HepG2 (cell line): ENCODE data around the gene CD244. TPM values are rescaled to one million over a fixed set of nuclear protein-coding genes. Genes with fewer than 3 reads are reported as not detected.

ENCODE experiments used
- ATAC-seq: fragments of 200-7000 bp; cut with Tn5 transposase; 3 replicates; pipeline ENCODE4 v1.9.1; 2020; ENCODE audit warnings: mild to moderate bottlenecking, moderate library complexity
- BruUV-seq: library from RNA; stranded (reverse); fragments of 400-500 nt; replicated peaks from 2 replicates; lab custom pipeline; 2021; lab: Mats Ljungman, UMichigan
- CTCF ChIA-PET: fragments of 300-600 bp; formaldehyde crosslinking; extraction: SDS; loops from one replicate; lab custom pipeline; 2021; ENCODE audit warnings: low total read pairs, inconsistent platforms, low intra/inter-chr PET ratio; lab: Yijun Ruan, JAX
- POLR2A ChIA-PET: fragments of 350-600 bp; sonication (Branson Sonifier 250); formaldehyde crosslinking; loops from one replicate; lab custom pipeline; 2020; ENCODE audit warnings: antibody characterized with exemption, inconsistent platforms; lab: Yijun Ruan, JAX
- DNase-seq: peaks from one replicate; pipeline ENCODE4 v3.0.0-alpha.2; 2015; ENCODE audit warnings: low spot score
- FAIRE-seq: peaks from 3 replicates; lab custom pipeline; 2011; peaks lifted over from hg19 to GRCh38; lab: Jason Lieb, UNC
- H2AFZ ChIP-seq: one replicate; pipeline ENCODE4 v1.6.1; 2011; ENCODE audit warnings: low read length, inconsistent platforms
- H3K27ac ChIP-seq: fragments of 300-600 bp; 3 replicates; pipeline ENCODE4 v1.8.0; 2011; ENCODE audit warnings: mixed run types, mild to moderate bottlenecking, mixed read lengths, low read length, inconsistent platforms; ENCODE audit not compliant: insufficient read depth; ENCODE audit errors: extremely low read length
- H3K27me3 ChIP-seq, 2 experiments: fragments of 200-600 bp in 1 of 2; 2 replicates in 1 of 2; 3 replicates in 1 of 2; pipeline versions ENCODE4 v1.6.0 to v1.8.0; 2011; ENCODE audit warnings: low read length in 2 of 2, mild to moderate bottlenecking in 2 of 2, moderate library complexity in 2 of 2, inconsistent platforms in 1 of 2; ENCODE audit not compliant: insufficient read depth in 2 of 2, control insufficient read depth in 1 of 2
- H3K36me3 ChIP-seq, 2 experiments: fragments of 200-600 bp in 1 of 2; replicated peaks in 1 of 2; 2 replicates in 1 of 2; 3 replicates in 1 of 2; pipeline versions ENCODE4 v1.5.1 to v1.8.0; 2011; ENCODE audit warnings: low read length in 2 of 2, inconsistent platforms in 1 of 2; ENCODE audit not compliant: insufficient read depth in 2 of 2, control insufficient read depth in 1 of 2
- H3K4me1 ChIP-seq: 2 replicates; pipeline ENCODE4 v1.5.1; 2012; ENCODE audit warnings: low read length, inconsistent platforms; ENCODE audit not compliant: insufficient read depth
- H3K4me2 ChIP-seq: 2 replicates; pipeline ENCODE4 v1.6.0; 2011; ENCODE audit warnings: low read depth, low read length, inconsistent platforms
- H3K4me3 ChIP-seq, 3 experiments: fragments of 200-600 bp in 1 of 3; sonication (generic), shearing (Covaris generic) in 1 of 3; replicated peaks in 1 of 3; 2 replicates each; pipeline ENCODE4 v1.5.1; 2011 to 2016; ENCODE audit warnings: low read length in 3 of 3, inconsistent platforms in 2 of 3, low read depth in 2 of 3, mild to moderate bottlenecking in 2 of 3, control low read depth in 1 of 3, mixed read lengths in 1 of 3; ENCODE audit not compliant: insufficient read depth in 1 of 3
- H3K79me2 ChIP-seq: one replicate; pipeline ENCODE4 v1.6.1; 2011; ENCODE audit warnings: low read length, inconsistent platforms; ENCODE audit not compliant: insufficient read depth
- H3K9ac ChIP-seq: 2 replicates; pipeline ENCODE4 v1.6.0; 2011; ENCODE audit warnings: mild to moderate bottlenecking, low read depth, low read length, inconsistent platforms; ENCODE audit not compliant: insufficient read depth
- H3K9me3 ChIP-seq: 2 replicates; pipeline ENCODE4 v1.5.1; 2012; ENCODE audit warnings: mild to moderate bottlenecking, low read length
- H4K20me1 ChIP-seq: 2 replicates; pipeline ENCODE4 v1.6.0; 2011; ENCODE audit warnings: inconsistent platforms, mild to moderate bottlenecking, low read length, moderate library complexity; ENCODE audit not compliant: insufficient read depth
- FIP1L1 ChIP-seq: fragments of 200-400 bp; formaldehyde crosslinking; IDR thresholded peaks from 2 replicates; pipeline ENCODE4 v1.6.1; 2018; ENCODE audit warnings: low read depth, mild to moderate bottlenecking, low read length, moderate library complexity, borderline replicate concordance; ENCODE audit not compliant: insufficient read depth
- GMEB2 ChIP-seq: IDR thresholded peaks from 2 replicates; pipeline ENCODE4 v1.6.1; 2016; ENCODE audit warnings: missing biosample characterization, missing genetic modification reagents, low read depth
- ISL2 ChIP-seq: sonication (generic); formaldehyde crosslinking; IDR thresholded peaks from 2 replicates; pipeline ENCODE4 v1.5.0; 2020; ENCODE audit warnings: missing genetic modification reagents
- MAF1 ChIP-seq: sonication (generic); formaldehyde crosslinking; IDR thresholded peaks from 2 replicates; pipeline ENCODE4 v1.5.0; 2020; ENCODE audit warnings: missing genetic modification reagents, borderline replicate concordance
- MED13 ChIP-seq: sonication (generic); formaldehyde crosslinking; IDR thresholded peaks from 2 replicates; pipeline ENCODE4 v1.5.0; 2020; ENCODE audit warnings: missing genetic modification reagents
- MXI1 ChIP-seq: IDR thresholded peaks from 3 replicates; pipeline ENCODE4 v1.6.1; 2012; ENCODE audit warnings: low read depth, low read length, inconsistent platforms, borderline replicate concordance
- STAG1 ChIP-seq: sonication (generic); formaldehyde crosslinking; IDR thresholded peaks from 2 replicates; pipeline ENCODE4 v1.4.0; 2020; ENCODE audit warnings: missing genetic modification reagents
- USF2 ChIP-seq, 2 experiments: sonication (generic) in 1 of 2; formaldehyde crosslinking in 1 of 2; IDR thresholded peaks; 2 replicates each; pipeline versions ENCODE4 v1.5.1 to v1.6.1; 2011 to 2020; ENCODE audit warnings: borderline replicate concordance in 1 of 2, low read depth in 1 of 2, low read length in 1 of 2, mild to moderate bottlenecking in 1 of 2, missing genetic modification reagents in 1 of 2, moderate library complexity in 1 of 2
- ZHX2 ChIP-seq, 2 experiments: sonication (generic) in 1 of 2; formaldehyde crosslinking in 1 of 2; IDR thresholded peaks; 2 replicates each; pipeline versions ENCODE4 v1.6.1 to v1.9.0; 2014 to 2022; ENCODE audit warnings: antibody characterized with exemption in 1 of 2, borderline replicate concordance in 1 of 2, inconsistent platforms in 1 of 2, low read depth in 1 of 2, missing genetic modification reagents in 1 of 2
- ZNF143 ChIP-seq: sonication (generic); formaldehyde crosslinking; IDR thresholded peaks from 2 replicates; pipeline ENCODE4 v1.4.0; 2020; ENCODE audit warnings: missing genetic modification reagents
- ZNF724P ChIP-seq: sonication (generic); formaldehyde crosslinking; IDR thresholded peaks from 2 replicates; pipeline ENCODE4 v1.8.0; 2022; ENCODE audit warnings: missing genetic modification reagents, borderline replicate concordance
- ZNF83 ChIP-seq: sonication (generic); formaldehyde crosslinking; IDR thresholded peaks from 2 replicates; pipeline ENCODE4 v1.4.0; 2020; ENCODE audit warnings: missing genetic modification reagents, mild to moderate bottlenecking, borderline replicate concordance
- WGBS: methylation state at CpG from one replicate; pipeline ENCODE4 v1.1.6; 2017; ENCODE audit warnings: low lambda C conversion rate; 5-methylcytosine and 5-hydroxymethylcytosine counted together
- in situ Hi-C: cut with HindIII; loops from 2 replicates; pipeline ENCODE4 v1.10.0; 2017; ENCODE audit warnings: low pct_unique_long_range_greater_than_20kb; ENCODE audit not compliant: extremely low pct_ligation_motif_present
- intact Hi-C: fragments of 100-400 bp; cut with micrococcal nuclease; formaldehyde crosslinking; loops from one replicate; pipeline ENCODE4 v1.10.0; 2022; ENCODE audit not compliant: unreplicated experiment
- polyA plus RNA-seq, 8 experiments: library from polyadenylated mRNA; depleted of rRNA in 3 of 8; stranded (reverse) in 7 of 8; unstranded in 1 of 8; fragments of >200 nt; fragmentation: Illumina TruSeq in 4 of 8; extraction: Trizol in 4 of 8; gene quantifications; 2 replicates each; pipeline versions ENCODE4 v1.2.1 to v1.2.3, GENCODE V29; 2011 to 2016; ENCODE audit warnings: low read depth in 4 of 8, missing spikeins in 1 of 8, mixed read lengths in 1 of 8; ENCODE audit not compliant: insufficient read depth in 1 of 8
- total RNA-seq, 5 experiments: library from RNA; depleted of rRNA; stranded (reverse); fragments of >200 nt; fragmentation: Illumina TruSeq; extraction: Trizol; gene quantifications; 2 replicates each; pipeline ENCODE4 v1.2.3, GENCODE V29; 2016; ENCODE audit warnings: low read depth in 1 of 5

The CD244 gene
- total and polyA plus RNA-seq, 2 of the 13 experiments (the other 11 are each of a cell fraction or from before 2014, with no cell fraction given): 0.09 TPM; not detected in 1

- no peak for TF ChIP-seq GMEB2
- TF ChIP-seq ZNF724P (CRISPR knock-in tag): no peak
- TF ChIP-seq STAG1 (CRISPR knock-in tag): no peak
- no peak for TF ChIP-seq MED13 (CRISPR knock-in tag)
- TF ChIP-seq FIP1L1: no peak
- TF ChIP-seq, all 625 proteins: peak for 0
These were observed 23.8 kb downstream of the CD244 start (continued) for GRCh38 chr1:160838888-160839287.

- BruUV-seq: no TSS peak
- Histone ChIP-seq H3K27ac (no peak overlapping the region), H3K4me2 (no peak overlapping the region), H3K79me2 (no peaks in the 10 kb centered on the region), H2AFZ (no peak overlapping the region), H3K9me3 (no peaks in the 10 kb centered on the region), H3K9ac (no peak overlapping the region), H3K27me3 (no peaks in the 10 kb centered on the region; a peak in 2 of 5 replicates), H4K20me1 (no peaks in the 10 kb centered on the region), H3K4me1 (no peaks in the 10 kb centered on the region), H3K36me3 (no peaks in the 10 kb centered on the region), H3K4me3 (no peak overlapping the region)
- WGBS: 77% methylated on average over 6 of the region's 9 CpGs
- intact Hi-C loops: no loop called here
- DNase-seq (no peak), FAIRE-seq (no peak), ATAC-seq (no peak)
- POLR2A ChIA-PET: no interaction called here
- CTCF ChIA-PET: no interaction called here
- in situ Hi-C loops: loop anchor here (5.0 to 10.0 kb wide), 2 partner anchors 47 to 115 kb away; partner anchors contain the start of genes ITLN1 and ITLN2
- TF ChIP-seq ZNF143 (CRISPR knock-in tag) (no peak), USF2 (IDR thresholded peaks at IDR 0.05; ENCODE audit: low read depth, low read length) (no peak), USF2 (CRISPR knock-in tag; IDR thresholded peaks at IDR 0.05; ENCODE audit: borderline replicate concordance) (no peak), ISL2 (CRISPR knock-in tag) (no peak), ZHX2 (IDR thresholded peaks at IDR 0.05; ENCODE audit: low read depth) (no peak), ZHX2 (CRISPR knock-in tag; IDR thresholded peaks at IDR 0.05; ENCODE audit: borderline replicate concordance) (no peak), MXI1 (no peak), MAF1 (no peak), ZNF83 (CRISPR knock-in tag) (no peak)
These were observed 25.0 kb downstream of the CD244 start for GRCh38 chr1:160837558-160838205.
